Left renal pelvis (tissue), 4 donors: ENCODE data around the gene ITGAX. TPM values are rescaled to one million over a fixed set of nuclear protein-coding genes. Genes with fewer than 3 reads are reported as not detected.

Source experiments
- DNase-seq, 4 donors: peaks; one replicate each; pipeline ENCODE4 v3.0.0-alpha.2; 2013; ENCODE audit warnings: low read depth in 4 of 4, low spot score in 3 of 4
- polyA plus RNA-seq, 4 donors: library from polyadenylated mRNA; unstranded; fragments of 120-200 nt; gene quantifications; one replicate each; pipeline ENCODE4 v1.2.1, GENCODE V29; 2013; ENCODE audit not compliant: insufficient read length in 4 of 4

The ITGAX gene
- polyA plus RNA-seq, 4 donors: 0.53 to 1.8 (median 1.0) TPM

DNA sequence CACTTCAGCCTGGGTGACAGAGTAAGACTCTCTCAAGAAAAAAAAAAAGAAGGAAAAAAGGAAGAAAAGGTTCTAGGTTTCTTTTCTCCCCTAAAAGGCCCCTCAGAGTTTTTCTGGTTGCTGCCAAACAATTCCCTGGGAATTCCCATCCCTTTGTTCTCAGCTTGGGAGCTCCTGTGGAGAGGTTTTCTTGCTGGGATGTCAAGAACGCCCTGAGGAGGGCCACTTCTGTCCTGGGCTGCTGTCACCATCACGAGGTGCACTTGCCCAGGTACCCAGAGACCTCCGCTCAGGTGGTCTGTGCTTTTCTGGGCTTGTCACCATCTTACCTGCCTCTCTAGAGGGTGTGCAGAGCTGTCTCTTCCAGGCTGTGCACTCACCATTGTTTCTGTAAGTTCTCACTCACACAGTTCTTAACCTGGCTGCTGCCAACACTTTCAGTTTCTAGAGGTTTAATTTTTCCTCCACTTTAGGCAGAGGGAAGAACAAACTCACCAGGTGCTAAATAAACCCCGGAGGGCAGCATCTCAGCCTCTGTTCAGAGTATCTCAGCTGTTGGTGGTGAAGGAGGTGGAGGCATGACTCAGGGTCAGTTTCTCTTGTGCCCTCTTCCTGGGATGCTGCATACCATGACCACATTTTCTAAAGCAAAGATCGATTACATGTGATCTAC, 75.5 kb downstream of the ITGAX start:
- no peak for DNase-seq

Other genes starting within 250 kb of the ITGAX start
- 10 to 100 TPM; 30.1 to 46.3 (median 35.9) TPM for gene BCKDK, start 246.8 kb upstream of the ITGAX start, polyA plus RNA-seq
- 10 to 100 TPM; 54.1 to 80.2 (median 62.6) TPM for gene KAT8, start 237.5 kb upstream of the ITGAX start, polyA plus RNA-seq
- gene PRSS8, start 219.4 kb upstream of the ITGAX start, polyA plus RNA-seq: 10 to 100 TPM in 3 of 4 donors, 1 to 10 TPM in 1; 2.1 to 70.6 (median 54.9) TPM
- gene PRSS36, start 205.1 kb upstream of the ITGAX start, polyA plus RNA-seq: 1 to 10 TPM in 2 of 4 donors, under 1 TPM in 2; 0.73 to 2.4 (median 1.5) TPM
- gene FUS, start 175.0 kb upstream of the ITGAX start, polyA plus RNA-seq: 100 to 1,000 TPM; 577 to 823 (median 699) TPM
- gene PYCARD, start 152.4 kb upstream of the ITGAX start, polyA plus RNA-seq: 10 to 100 TPM in 2 of 4 donors, 1 to 10 TPM in 2; 8.5 to 13.7 (median 10.9) TPM
- gene TRIM72, start 141.1 kb upstream of the ITGAX start, polyA plus RNA-seq: under 1 TPM; 0.04 to 0.15 (median 0.11) TPM
- not detected for gene PYDC1, start 138.0 kb upstream of the ITGAX start, polyA plus RNA-seq
- 1 to 10 TPM; 1.3 to 5.4 (median 2.5) TPM for gene ITGAM, start 95.2 kb upstream of the ITGAX start, polyA plus RNA-seq
- under 1 TPM in 3 of 4 donors, not detected in 1; 0.09 to 0.18 (median 0.10) TPM for gene ITGAD, start 38.2 kb downstream of the ITGAX start, polyA plus RNA-seq
- under 1 TPM in 3 of 4 donors, not detected in 1; 0.60 to 0.99 (median 0.79) TPM for gene COX6A2, start 73.2 kb downstream of the ITGAX start, polyA plus RNA-seq
- gene ZNF843, start 87.6 kb downstream of the ITGAX start, polyA plus RNA-seq: 1 to 10 TPM; 2.8 to 3.2 (median 2.9) TPM
- gene ARMC5, start 104.3 kb downstream of the ITGAX start, polyA plus RNA-seq: 10 to 100 TPM in 2 of 4 donors, 1 to 10 TPM in 2; 9.0 to 15.1 (median 10.3) TPM
- gene TGFB1I1, start 117.0 kb downstream of the ITGAX start, polyA plus RNA-seq: 10 to 100 TPM; 43.7 to 69.1 (median 45.9) TPM
- gene SLC5A2, start 127.9 kb downstream of the ITGAX start, polyA plus RNA-seq: 10 to 100 TPM; 18.9 to 65.6 (median 43.6) TPM
- gene RUSF1, start 153.2 kb downstream of the ITGAX start, polyA plus RNA-seq: 10 to 100 TPM; 70.6 to 95.9 (median 77.2) TPM
- gene AHSP, start 172.7 kb downstream of the ITGAX start, polyA plus RNA-seq: 10 to 100 TPM in 1 of 4 donors, 1 to 10 TPM in 3; 3.0 to 80.8 (median 7.6) TPM